ENCODE results near the gene GRK2.

DNA sequence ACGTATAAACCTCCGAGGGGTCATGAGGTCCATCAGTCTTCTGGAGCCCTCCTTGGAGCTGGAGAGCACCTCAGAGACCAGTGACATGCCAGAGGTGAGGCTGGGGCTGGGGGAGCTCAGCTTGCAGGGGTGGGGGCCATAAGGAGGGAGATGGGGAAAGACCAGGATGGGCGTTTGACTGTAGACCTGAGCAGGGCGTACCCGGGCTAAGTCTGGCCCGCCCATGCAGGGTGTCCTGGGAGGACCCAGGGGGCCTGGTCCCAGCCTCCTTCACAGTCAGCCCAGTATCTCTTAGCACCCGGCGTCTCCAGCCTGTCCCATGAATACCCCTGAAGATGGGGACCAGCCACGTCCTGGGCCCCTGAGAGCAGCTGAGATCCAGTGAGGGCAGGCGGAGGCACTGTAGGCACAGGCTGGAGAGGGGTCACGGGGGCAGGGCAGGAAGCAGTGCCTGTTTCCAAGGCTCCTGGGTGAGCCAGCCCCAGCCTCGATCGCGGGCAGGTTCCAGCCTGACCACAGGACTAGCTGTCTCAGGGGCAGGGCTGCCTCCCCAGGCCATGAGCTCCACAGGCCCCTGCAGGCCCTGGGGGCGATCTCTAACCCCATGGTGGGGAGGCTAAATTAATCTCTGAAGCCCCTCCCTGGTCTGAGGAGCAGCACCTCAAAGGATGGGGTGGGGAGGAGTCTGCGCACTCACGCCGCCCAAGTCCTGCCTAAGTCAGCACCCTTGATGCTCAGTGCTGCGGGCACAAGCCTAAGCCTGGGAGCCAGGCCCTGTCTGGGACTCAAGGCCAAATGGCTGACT lies 44.2 kb downstream of the GRK2 start:
- TF ChIP-seq CTCF (IDR thresholded peaks at IDR 0.05): no peak
- TF ChIP-seq POLR2AphosphoS5 (IDR thresholded peaks at IDR 0.05): no peak
- TF ChIP-seq POLR2A (IDR thresholded peaks at IDR 0.05): no peak
